Measurements from ENCODE around the gene EN2. TPM values are rescaled to one million over a fixed set of nuclear protein-coding genes. Genes with fewer than 3 reads are reported as not detected.

The EN2 gene
- total and polyA plus RNA-seq, 10 donors, result 0.03 to 0.04 TPM; not detected in 8

DNA sequence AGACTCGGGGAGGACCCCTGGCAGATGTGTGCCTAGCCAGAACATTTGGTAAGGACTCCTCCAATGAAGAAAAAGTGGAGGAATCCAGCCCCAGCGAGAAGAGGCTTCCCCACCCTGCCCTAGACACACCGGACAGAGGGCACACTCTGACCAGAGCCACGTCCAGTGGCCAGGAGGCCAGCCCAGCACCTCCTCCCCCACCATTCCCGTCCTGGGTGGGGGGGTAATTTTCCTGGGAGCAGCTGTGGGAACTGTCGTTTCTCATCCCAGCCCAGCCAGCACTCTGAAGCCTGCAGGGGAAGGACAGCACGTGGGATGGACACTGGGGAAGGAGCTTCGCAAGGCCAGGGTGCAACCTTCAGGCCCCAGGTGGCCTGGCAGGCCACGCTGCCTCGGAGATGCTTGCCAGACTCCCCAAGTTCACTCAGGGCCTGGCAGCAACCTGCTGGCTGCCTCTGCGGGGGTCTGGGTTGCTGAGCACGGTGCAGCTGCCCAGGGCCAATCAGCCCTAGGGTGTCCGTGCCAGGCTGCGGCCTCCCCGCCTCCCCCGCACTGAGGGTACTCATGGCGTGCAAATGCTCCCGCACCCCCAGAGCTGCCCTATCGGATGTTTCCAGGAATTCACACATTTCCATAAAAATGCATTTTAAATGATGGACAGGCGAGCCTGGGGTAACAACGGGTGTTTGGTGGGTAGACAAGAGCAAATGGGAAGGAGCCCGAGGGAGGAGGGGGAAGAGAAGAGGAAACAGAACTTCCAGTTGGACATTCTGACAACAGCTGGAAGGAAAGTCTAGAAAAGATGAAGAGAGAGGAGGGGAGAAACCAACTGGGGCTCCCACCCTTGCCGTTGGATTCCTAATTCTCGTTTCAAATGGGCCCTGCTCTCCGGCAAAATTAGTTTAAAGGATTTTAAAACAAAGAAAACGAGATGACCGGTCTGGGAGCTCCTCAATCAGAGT is 1.9 kb upstream of the EN2 start:
- H3K9me3 ChIP-seq, result no peaks in the 10 kb centered on the region
- no peak overlapping the region for H3K27ac ChIP-seq
- peaks cover 17 to 62% (median 51%) of the 10 kb centered on the region in 6 donors for H3K4me1 ChIP-seq
- no peaks in the 10 kb centered on the region for H3K36me3 ChIP-seq
- peaks cover 11 to 98% (median 96%) of the 10 kb centered on the region in 7 donors for H3K27me3 ChIP-seq (replicated peaks in 1 of 7)
- TF ChIP-seq POLR2A (IDR thresholded peaks at IDR 0.05), result no peak
- no peak for TF ChIP-seq POLR2AphosphoS5 (IDR thresholded peaks at IDR 0.05)
- no peak for TF ChIP-seq CTCF (IDR thresholded peaks at IDR 0.05 in 8 of 11, conservative IDR thresholded peaks at IDR 0.05 in 3 of 11)
- peak; percentile 54 for DNase-seq
- intact Hi-C loops (cut with DNase I; ENCODE audit: low total_unique reads), result no loop called here
- H3K4me3 ChIP-seq, result peak overlapping the region in 3 of 8 donors; percentile 44 to 70 (median 48)
- 7 to 11% (median 10%) methylated on average over 18 to 27 of the region's 27 CpGs for WGBS, 5 donors

DNA sequence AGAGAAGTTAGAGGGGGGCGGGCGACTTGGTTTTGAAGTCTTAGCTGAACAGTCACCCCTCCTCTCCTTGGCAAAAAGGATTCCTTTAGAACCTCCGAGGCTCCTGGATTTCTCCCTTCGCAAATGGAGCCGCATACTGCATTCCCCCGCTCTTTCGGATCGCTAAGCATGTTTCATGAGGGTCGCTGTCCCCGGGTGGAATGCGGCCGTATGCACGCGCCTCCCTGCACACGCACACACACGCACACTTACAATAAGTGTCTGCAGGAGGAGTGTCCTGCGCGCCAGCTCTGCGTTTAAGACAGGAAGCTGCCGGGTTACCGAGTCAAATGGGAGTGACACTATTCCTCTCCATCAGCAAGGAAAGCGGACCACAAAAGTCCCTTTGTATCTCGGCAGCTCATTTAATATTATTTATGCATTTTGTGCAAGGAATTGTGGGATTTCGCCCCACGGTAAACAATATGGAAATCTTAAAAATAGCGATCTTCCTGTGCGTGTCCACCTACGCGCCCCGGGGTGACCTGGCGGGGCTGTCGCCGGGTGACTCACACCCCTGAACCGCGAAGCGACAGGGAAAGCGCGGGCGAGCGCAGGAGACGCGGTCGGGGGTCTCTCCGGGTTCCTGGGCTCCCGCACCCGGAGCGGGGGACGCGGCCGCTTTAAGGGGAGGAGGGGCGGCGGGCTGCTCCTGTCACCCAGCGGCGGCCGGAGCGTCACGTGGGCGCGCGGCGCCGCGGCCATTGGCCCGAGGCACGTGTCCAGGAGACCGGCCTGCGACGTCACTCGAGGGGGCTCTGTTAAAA is 988 bp upstream of the EN2 start:
- H3K4me3 ChIP-seq, result peak overlapping the region; percentile 25 to 70 (median 44)
- no peak overlapping the region for H3K27ac ChIP-seq
- intact Hi-C loops (cut with DNase I; ENCODE audit: low total_unique reads), result no loop called here
- H3K4me1 ChIP-seq, result peaks cover 17 to 58% (median 50%) of the 10 kb centered on the region in 6 donors
- H3K36me3 ChIP-seq, result no peaks in the 10 kb centered on the region
- TF ChIP-seq POLR2AphosphoS5 (IDR thresholded peaks at IDR 0.05) (peak in 2 of 3 donors; percentile 53 to 55), CTCF (IDR thresholded peaks at IDR 0.05 in 8 of 11, conservative IDR thresholded peaks at IDR 0.05 in 3 of 11) (no peak), POLR2A (IDR thresholded peaks at IDR 0.05) (no peak)
- peaks cover 11 to 98% (median 96%) of the 10 kb centered on the region in 7 donors for H3K27me3 ChIP-seq (replicated peaks in 1 of 7)
- no peaks in the 10 kb centered on the region for H3K9me3 ChIP-seq
- peak; percentile 81 for DNase-seq
- WGBS, 5 donors, result 3 to 8% (median 3%) methylated on average over 65 to 69 of the region's 69 CpGs

GRCh38 chr7:155457544-155458110 is 302 bp upstream of the EN2 start:
- Histone ChIP-seq H3K27ac (no peak overlapping the region), H3K4me3 (peak overlapping the region in 7 of 8 donors; percentile 42 to 70 (median 44)), H3K9me3 (no peaks in the 10 kb centered on the region), H3K36me3 (no peaks in the 10 kb centered on the region), H3K4me1 (peaks cover 17 to 58% (median 50%) of the 10 kb centered on the region in 6 donors), H3K27me3 (replicated peaks in 1 of 7) (peaks cover 11 to 98% (median 96%) of the 10 kb centered on the region in 7 donors)
- DNase-seq, result no peak
- intact Hi-C loops (cut with DNase I; ENCODE audit: low total_unique reads), result no loop called here
- TF ChIP-seq CTCF (IDR thresholded peaks at IDR 0.05 in 8 of 11, conservative IDR thresholded peaks at IDR 0.05 in 3 of 11) (no peak), POLR2AphosphoS5 (IDR thresholded peaks at IDR 0.05) (no peak), POLR2A (IDR thresholded peaks at IDR 0.05) (no peak)
- 1 to 24% (median 3%) methylated on average over 15 to 98 of the region's 98 CpGs for WGBS, 5 donors

All from spleen (tissue), 11 donors.